ENCODE results near the gene PBX3. TPM values are rescaled to one million over a fixed set of nuclear protein-coding genes. Genes with fewer than 3 reads are reported as not detected.

Gene PBX3
- total RNA-seq, 2 experiments from 2014 or later: 25.3 to 30.8 TPM

DNA sequence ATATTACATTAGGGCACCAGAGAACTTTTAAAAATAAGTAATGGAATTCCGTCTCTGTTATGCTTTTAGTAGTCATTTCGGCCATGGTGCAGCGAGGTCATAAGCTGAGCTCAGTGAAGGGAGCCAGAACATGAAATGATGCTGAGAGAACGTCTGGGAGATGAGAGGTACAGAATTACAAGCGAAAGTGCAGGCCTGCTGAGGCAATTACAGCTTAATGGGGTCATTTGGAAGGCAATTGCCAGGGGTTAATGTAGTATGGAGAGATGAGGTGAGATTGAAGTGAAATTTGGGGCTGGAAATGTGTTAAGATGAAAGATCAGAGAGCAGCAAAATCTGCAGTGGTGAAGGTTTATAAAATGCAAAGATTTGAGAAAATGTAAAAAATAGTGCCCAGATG, 96.5 kb downstream of the PBX3 start:
- DNase-seq: no peak
- no peaks in the 10 kb centered on the region for H3K9me3 ChIP-seq (ENCODE audit: control insufficient read depth in 1 of 2, insufficient read depth in 1 of 2, low read length in 2 of 2)
- ChIA-PET POLR2A (interaction anchor here (0.7 kb wide), 1 partner anchor 169 kb away, joined by 3 read pairs; no protein-coding TSS in a partner anchor), CTCF (interaction anchor here (0.7 to 1.0 kb wide), 2 partner anchors 12 to 21 kb away, joined by 3 to 4 read pairs; no protein-coding TSS in a partner anchor)
- no peak for ATAC-seq (ENCODE audit: poor library complexity)
- no peaks in the 10 kb centered on the region for H3K9me3 Mint-ChIP-seq
- no peak overlapping the region for H3K27ac Mint-ChIP-seq
- H3K36me3 Mint-ChIP-seq (ENCODE audit: low read depth): no peaks in the 10 kb centered on the region
- TF ChIP-seq, protein P1, sequence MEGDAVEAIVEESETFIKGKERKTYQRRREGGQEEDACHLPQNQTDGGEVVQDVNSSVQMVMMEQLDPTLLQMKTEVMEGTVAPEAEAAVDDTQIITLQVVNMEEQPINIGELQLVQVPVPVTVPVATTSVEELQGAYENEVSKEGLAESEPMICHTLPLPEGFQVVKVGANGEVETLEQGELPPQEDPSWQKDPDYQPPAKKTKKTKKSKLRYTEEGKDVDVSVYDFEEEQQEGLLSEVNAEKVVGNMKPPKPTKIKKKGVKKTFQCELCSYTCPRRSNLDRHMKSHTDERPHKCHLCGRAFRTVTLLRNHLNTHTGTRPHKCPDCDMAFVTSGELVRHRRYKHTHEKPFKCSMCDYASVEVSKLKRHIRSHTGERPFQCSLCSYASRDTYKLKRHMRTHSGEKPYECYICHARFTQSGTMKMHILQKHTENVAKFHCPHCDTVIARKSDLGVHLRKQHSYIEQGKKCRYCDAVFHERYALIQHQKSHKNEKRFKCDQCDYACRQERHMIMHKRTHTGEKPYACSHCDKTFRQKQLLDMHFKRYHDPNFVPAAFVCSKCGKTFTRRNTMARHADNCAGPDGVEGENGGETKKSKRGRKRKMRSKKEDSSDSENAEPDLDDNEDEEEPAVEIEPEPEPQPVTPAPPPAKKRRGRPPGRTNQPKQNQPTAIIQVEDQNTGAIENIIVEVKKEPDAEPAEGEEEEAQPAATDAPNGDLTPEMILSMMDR (IDR thresholded peaks at IDR 0.05): no peak
- H3K4me1 ChIP-seq (ENCODE audit: insufficient read depth, low read length): no peaks in the 10 kb centered on the region
- H3K4me3 ChIP-seq (ENCODE audit: low read length): no peak overlapping the region
- H3K4me1 Mint-ChIP-seq (ENCODE audit: low read depth): peaks cover 16% of the 10 kb centered on the region
- no peaks in the 10 kb centered on the region for H3K27me3 ChIP-seq (ENCODE audit: control insufficient read depth in 1 of 2, insufficient read depth in 2 of 2, low read length in 2 of 2)
- H3K36me3 ChIP-seq (ENCODE audit: insufficient read depth, low read length): no peaks in the 10 kb centered on the region
- intact Hi-C loops (cut with DNase I, micrococcal nuclease): loop anchor here in 1 of 2 experiments (10.0 kb wide), 1 partner anchor 279 kb away; no protein-coding TSS in a partner anchor
- no peaks in the 10 kb centered on the region for H3K27me3 Mint-ChIP-seq
- H3K4me3 Mint-ChIP-seq: no peak overlapping the region
- H3K27ac ChIP-seq (ENCODE audit: low read depth in 1 of 2, low read length in 2 of 2): no peak overlapping the region

DNA sequence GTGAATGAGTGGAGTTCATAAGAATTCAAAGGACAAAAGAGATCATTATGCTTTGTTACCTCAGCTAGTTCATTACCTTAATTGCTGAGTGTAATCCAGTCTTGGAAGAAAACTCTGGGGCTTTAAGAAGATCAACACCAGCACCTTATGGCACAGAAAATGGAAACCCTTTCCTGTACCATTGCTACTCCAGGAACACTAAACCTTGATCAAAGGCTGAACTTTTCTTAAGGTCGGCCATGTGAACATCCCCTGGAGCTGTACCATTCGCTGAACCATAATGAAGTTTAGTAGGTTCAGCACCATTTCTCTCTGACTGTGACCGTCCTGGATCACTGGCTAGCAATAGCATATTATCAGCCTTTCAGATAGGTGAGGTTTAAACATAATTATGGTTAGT, 97.4 kb downstream of the PBX3 start:
- Mint-ChIP-seq H3K27ac (no peak overlapping the region), H3K27me3 (no peaks in the 10 kb centered on the region)
- POLR2A ChIA-PET: no interaction called here

DNA sequence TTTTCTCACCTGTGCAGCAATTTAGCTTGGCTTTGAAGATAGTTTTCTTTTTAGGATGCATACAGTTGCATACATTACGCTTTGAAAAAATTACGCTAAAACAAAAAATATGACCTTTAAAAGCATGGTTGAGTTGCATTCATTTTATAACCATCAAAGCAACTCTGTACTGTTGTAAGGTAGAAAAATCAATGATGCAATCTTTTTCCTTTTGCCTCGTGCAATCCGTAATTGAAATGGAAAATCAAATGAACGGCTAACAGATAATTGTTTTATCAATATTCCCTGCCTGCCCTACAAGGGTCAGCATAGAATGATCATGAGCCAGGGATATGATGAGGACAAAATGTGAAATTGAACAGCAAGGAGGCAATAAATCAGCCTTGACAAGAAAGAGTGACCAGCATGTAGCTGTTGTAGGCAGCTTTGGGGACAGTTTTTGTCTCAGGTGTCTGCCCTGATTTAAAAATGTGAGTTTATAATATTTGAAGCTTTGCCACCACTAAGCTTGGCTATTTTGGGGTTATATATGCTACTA, 98.2 kb downstream of the PBX3 start:
- no peak overlapping the region for H3K4me3 Mint-ChIP-seq
- H3K27me3 Mint-ChIP-seq: no peaks in the 10 kb centered on the region
- no peak overlapping the region for H3K27ac ChIP-seq (ENCODE audit: low read depth in 1 of 2, low read length in 2 of 2)
- H3K4me1 Mint-ChIP-seq (ENCODE audit: low read depth): peaks cover 16% of the 10 kb centered on the region
- no peaks in the 10 kb centered on the region for H3K36me3 ChIP-seq (ENCODE audit: insufficient read depth, low read length)
- H3K36me3 Mint-ChIP-seq (ENCODE audit: low read depth): no peaks in the 10 kb centered on the region
- H3K4me3 ChIP-seq (ENCODE audit: low read length): no peak overlapping the region
- no peaks in the 10 kb centered on the region for H3K27me3 ChIP-seq (ENCODE audit: control insufficient read depth in 1 of 2, insufficient read depth in 2 of 2, low read length in 2 of 2)
- H3K27ac Mint-ChIP-seq: no peak overlapping the region
- no peak for ATAC-seq (ENCODE audit: poor library complexity)
- no peaks in the 10 kb centered on the region for H3K9me3 ChIP-seq (ENCODE audit: control insufficient read depth in 1 of 2, insufficient read depth in 1 of 2, low read length in 2 of 2)
- ChIA-PET CTCF (interaction anchor here (1.0 kb wide), 1 partner anchor 11 kb away, joined by 3 read pairs; no protein-coding TSS in a partner anchor), POLR2A (no interaction called here)
- intact Hi-C loops (cut with DNase I, micrococcal nuclease): loop anchor here in 1 of 2 experiments (10.0 kb wide), 1 partner anchor 281 kb away; no protein-coding TSS in a partner anchor
- H3K9me3 Mint-ChIP-seq: no peaks in the 10 kb centered on the region
- no peaks in the 10 kb centered on the region for H3K4me1 ChIP-seq (ENCODE audit: insufficient read depth, low read length)
- TF ChIP-seq, protein P1 (IDR thresholded peaks at IDR 0.05): no peak
- no peak for DNase-seq

More for the DNA sequence above, 97.4 kb downstream of the PBX3 start:
- H3K4me1 ChIP-seq (ENCODE audit: insufficient read depth, low read length): no peaks in the 10 kb centered on the region
- H3K27me3 ChIP-seq (ENCODE audit: control insufficient read depth in 1 of 2, insufficient read depth in 2 of 2, low read length in 2 of 2): no peaks in the 10 kb centered on the region
- Mint-ChIP-seq H3K4me1 (ENCODE audit: low read depth) (peaks cover 16% of the 10 kb centered on the region), H3K4me3 (no peak overlapping the region), H3K9me3 (no peaks in the 10 kb centered on the region), H3K36me3 (ENCODE audit: low read depth) (no peaks in the 10 kb centered on the region)
- H3K4me3 ChIP-seq (ENCODE audit: low read length): no peak overlapping the region
- no peak overlapping the region for H3K27ac ChIP-seq (ENCODE audit: low read depth in 1 of 2, low read length in 2 of 2)
- TF ChIP-seq, protein P1 (IDR thresholded peaks at IDR 0.05): no peak
- no peak for DNase-seq
- H3K9me3 ChIP-seq (ENCODE audit: control insufficient read depth in 1 of 2, insufficient read depth in 1 of 2, low read length in 2 of 2): no peaks in the 10 kb centered on the region
- no peaks in the 10 kb centered on the region for H3K36me3 ChIP-seq (ENCODE audit: insufficient read depth, low read length)
- ATAC-seq (ENCODE audit: poor library complexity): no peak
- intact Hi-C loops (cut with DNase I, micrococcal nuclease): loop anchor here in 1 of 2 experiments (10.0 kb wide), 1 partner anchor 280 kb away; no protein-coding TSS in a partner anchor
- CTCF ChIA-PET: interaction anchor here (1.0 kb wide), 1 partner anchor 11 kb away, joined by 4 read pairs; no protein-coding TSS in a partner anchor

All from CD4-positive, alpha-beta T cell (primary cell).